COR-L47 (cell line): ENCODE results near the gene FUT9.
"Not testable (repeated sequence)": the region's sequence is repeated elsewhere in the genome, so short reads cannot be mapped to it uniquely, and the experiment has no call there.

Source experiments
- DNase-seq: peaks from one replicate; lab custom pipeline; 2025; lab: John Stamatoyannopoulos, UW

Gene FUT9

GRCh38 chr6:96186516-96187195 lies 170.9 kb downstream of the FUT9 start:
- DNase-seq = no peak

GRCh38 chr6:96194675-96195074 lies 178.9 kb downstream of the FUT9 start:
- no peak for DNase-seq

GRCh38 chr6:96195272-96195671 lies 179.5 kb downstream of the FUT9 start:
- no peak for DNase-seq

- no peak for DNase-seq
Observed at GRCh38 chr6:96196633-96197032, 180.9 kb downstream of the FUT9 start.

GRCh38 chr6:96197241-96197640 lies 181.5 kb downstream of the FUT9 start:
- no peak for DNase-seq

GRCh38 chr6:96202571-96202970 lies 186.8 kb downstream of the FUT9 start:
- DNase-seq = no peak

- DNase-seq = no peak
Observed at GRCh38 chr6:96211341-96211740, 195.6 kb downstream of the FUT9 start.

GRCh38 chr6:96212066-96212465 lies 196.3 kb downstream of the FUT9 start:
- DNase-seq = no peak

GRCh38 chr6:96213784-96214183 lies 198.0 kb downstream of the FUT9 start:
- DNase-seq = no peak

- no peak for DNase-seq
Observed at GRCh38 chr6:96223695-96224094, 207.9 kb downstream of the FUT9 start.

- no peak for DNase-seq
Observed at GRCh38 chr6:96227135-96227534, 211.4 kb downstream of the FUT9 start.

- DNase-seq = no peak
Observed at GRCh38 chr6:96234444-96234843, 218.7 kb downstream of the FUT9 start.

- no peak for DNase-seq
Observed at GRCh38 chr6:96235927-96236326, 220.2 kb downstream of the FUT9 start.

- DNase-seq = no peak
Observed at GRCh38 chr6:96236471-96236870, 220.7 kb downstream of the FUT9 start.

- DNase-seq = no peak
Observed at GRCh38 chr6:96237638-96238347, 222.0 kb downstream of the FUT9 start.

GRCh38 chr6:96246563-96246962 lies 230.8 kb downstream of the FUT9 start:
- no peak for DNase-seq

- no peak for DNase-seq
Observed at GRCh38 chr6:96249755-96250154, 234.0 kb downstream of the FUT9 start.

GRCh38 chr6:96257751-96258150 lies 242.0 kb downstream of the FUT9 start:
- no peak for DNase-seq

GRCh38 chr6:96260787-96261430 lies 245.1 kb downstream of the FUT9 start:
- not testable (repeated sequence) for DNase-seq
